Liver (tissue), 9 donors: ENCODE data around the gene HACL1. TPM values are rescaled to one million over a fixed set of nuclear protein-coding genes. Genes with fewer than 3 reads are reported as not detected.

Experiments
- DNase-seq: peaks from one replicate; pipeline ENCODE4 v3.0.0-alpha.2; 2017; ENCODE audit warnings: low spot score
- H3K27ac ChIP-seq, 2 donors: one replicate each; pipeline ENCODE4 v1.7.0; 2013; ENCODE audit warnings: inconsistent platforms in 2 of 2, low read length in 2 of 2, control low read depth in 1 of 2, low read depth in 1 of 2, mild to moderate bottlenecking in 1 of 2
- H3K27me3 ChIP-seq, 4 donors: one replicate each; pipeline versions ENCODE4 v1.6.1 to v1.7.0; 2013; ENCODE audit warnings: low read length in 3 of 4, inconsistent platforms in 1 of 4, mild to moderate bottlenecking in 1 of 4, moderate library complexity in 1 of 4; ENCODE audit not compliant: control insufficient read depth in 4 of 4, insufficient read depth in 4 of 4
- H3K36me3 ChIP-seq, 4 donors: one replicate each; pipeline versions ENCODE4 v1.6.1 to v1.7.0; 2013; ENCODE audit warnings: low read length in 3 of 4, mild to moderate bottlenecking in 3 of 4, low read depth in 1 of 4, moderate library complexity in 1 of 4; ENCODE audit not compliant: control insufficient read depth in 4 of 4, insufficient read depth in 3 of 4
- H3K4me1 ChIP-seq, 4 donors: one replicate each; pipeline versions ENCODE4 v1.6.1 to v1.7.0; 2013; ENCODE audit warnings: low read length in 3 of 4, mild to moderate bottlenecking in 3 of 4, moderate library complexity in 1 of 4; ENCODE audit not compliant: control insufficient read depth in 4 of 4, insufficient read depth in 4 of 4
- H3K4me3 ChIP-seq, 3 donors: one replicate each; pipeline versions ENCODE4 v1.6.1 to v1.7.0; 2013; ENCODE audit warnings: low read length in 3 of 3, control low read depth in 1 of 3, low read depth in 1 of 3, mild to moderate bottlenecking in 1 of 3
- H3K9ac ChIP-seq, 2 donors: one replicate each; pipeline ENCODE4 v1.7.0; 2013; ENCODE audit warnings: low read length in 2 of 2, mild to moderate bottlenecking in 2 of 2, moderate library complexity in 2 of 2, control low read depth in 1 of 2, low read depth in 1 of 2
- H3K9me3 ChIP-seq, 4 donors: one replicate each; pipeline versions ENCODE4 v1.6.1 to v1.7.0; 2013; ENCODE audit warnings: low read length in 3 of 4; ENCODE audit not compliant: control insufficient read depth in 4 of 4
- CTCF ChIP-seq: fragments of 150-350 bp; IDR thresholded peaks from 2 replicates; pipeline ENCODE4 v1.5.1; 2017; ENCODE audit warnings: improper control_type of control experiment, low read depth, low read length; ENCODE audit not compliant: missing input control
- EGR1 ChIP-seq, 2 donors: IDR thresholded peaks; 2 replicates each; pipeline ENCODE4 v1.6.1; 2016 to 2018; ENCODE audit warnings: antibody characterized with exemption in 2 of 2, low read depth in 2 of 2
- FOXA1 ChIP-seq: IDR thresholded peaks from 2 replicates; pipeline ENCODE4 v1.6.1; 2016; ENCODE audit warnings: antibody characterized with exemption
- FOXA2 ChIP-seq: IDR thresholded peaks from 2 replicates; pipeline ENCODE4 v1.6.1; 2016; ENCODE audit warnings: antibody characterized with exemption
- GABPA ChIP-seq, 2 donors: IDR thresholded peaks in 1 of 2; conservative IDR thresholded peaks in 1 of 2; 2 replicates each; pipeline ENCODE4 v1.6.1; 2016; ENCODE audit warnings: antibody characterized with exemption in 2 of 2, mild to moderate bottlenecking in 1 of 2, moderate library complexity in 1 of 2
- HNF4A ChIP-seq, 2 donors: conservative IDR thresholded peaks; 2 replicates each; pipeline ENCODE4 v1.6.1; 2016; ENCODE audit warnings: antibody characterized with exemption in 2 of 2, mild to moderate bottlenecking in 2 of 2
- HNF4G ChIP-seq: IDR thresholded peaks from 2 replicates; pipeline ENCODE4 v1.6.1; 2016; ENCODE audit warnings: antibody characterized with exemption
- JUND ChIP-seq, 2 donors: IDR thresholded peaks; 2 replicates each; pipeline ENCODE4 v1.6.1; 2016; ENCODE audit warnings: antibody characterized with exemption in 2 of 2
- MAX ChIP-seq: IDR thresholded peaks from 2 replicates; pipeline ENCODE4 v1.6.1; 2016; ENCODE audit warnings: antibody characterized with exemption
- NR2F2 ChIP-seq: IDR thresholded peaks from 2 replicates; pipeline ENCODE4 v1.6.1; 2016; ENCODE audit warnings: antibody characterized with exemption
- RAD21 ChIP-seq, 2 donors: IDR thresholded peaks; 2 replicates each; pipeline ENCODE4 v1.6.1; 2016; ENCODE audit warnings: antibody characterized with exemption in 2 of 2, mild to moderate bottlenecking in 2 of 2
- REST ChIP-seq: IDR thresholded peaks from 2 replicates; pipeline ENCODE4 v1.6.1; 2016; ENCODE audit warnings: antibody characterized with exemption, mild to moderate bottlenecking
- RXRA ChIP-seq, 2 donors: IDR thresholded peaks; 2 replicates each; pipeline ENCODE4 v1.6.1; 2017 to 2018; ENCODE audit warnings: antibody characterized with exemption in 2 of 2, mild to moderate bottlenecking in 1 of 2
- SP1 ChIP-seq: IDR thresholded peaks from 2 replicates; pipeline ENCODE4 v1.6.1; 2018; ENCODE audit warnings: antibody characterized with exemption, mild to moderate bottlenecking
- TAF1 ChIP-seq: conservative IDR thresholded peaks from 2 replicates; pipeline ENCODE4 v1.6.1; 2016; ENCODE audit warnings: antibody characterized with exemption, mild to moderate bottlenecking
- YY1 ChIP-seq: IDR thresholded peaks from 2 replicates; pipeline ENCODE4 v1.6.1; 2016; ENCODE audit warnings: antibody characterized with exemption, mild to moderate bottlenecking
- ZBTB33 ChIP-seq: IDR thresholded peaks from 2 replicates; pipeline ENCODE4 v1.6.1; 2016; ENCODE audit warnings: antibody characterized with exemption
- WGBS: extraction: QIAGEN DNeasy Blood & Tissue Kit; methylation state at CpG from one replicate; pipeline ENCODE4 v1.1.7; 2013; 5-methylcytosine and 5-hydroxymethylcytosine counted together
- polyA plus RNA-seq, 2 donors: library from polyadenylated mRNA; stranded (reverse) in 1 of 2; unstranded in 1 of 2; fragments of 200-250 nt in 1 of 2; fragments of >200 nt in 1 of 2; fragmentation: Nextera tagmentation in 1 of 2; extraction: Ambion mirVana in 1 of 2; gene quantifications; one replicate each; pipeline versions ENCODE4 v1.2.1 to v1.2.3, GENCODE V29; 2013 to 2015
- total RNA-seq, 2 donors: library from RNA; depleted of rRNA; stranded (reverse); fragments of >200 nt; gene quantifications; one replicate each; pipeline ENCODE4 v1.2.3, GENCODE V29; 2014
- TF ChIP-seq, protein P1 (sequence below): IDR thresholded peaks from 2 replicates; pipeline ENCODE4 v1.6.1; 2016; ENCODE audit warnings: antibody characterized with exemption
- donor health status: healthy.
- donor health status: healthy.
- donor health status: healthy.
- donor health status: healthy.
- donor health status: healthy.

Gene HACL1
- total and polyA plus RNA-seq, 4 donors = 13.4 to 46.9 (median 32.2) TPM

DNA sequence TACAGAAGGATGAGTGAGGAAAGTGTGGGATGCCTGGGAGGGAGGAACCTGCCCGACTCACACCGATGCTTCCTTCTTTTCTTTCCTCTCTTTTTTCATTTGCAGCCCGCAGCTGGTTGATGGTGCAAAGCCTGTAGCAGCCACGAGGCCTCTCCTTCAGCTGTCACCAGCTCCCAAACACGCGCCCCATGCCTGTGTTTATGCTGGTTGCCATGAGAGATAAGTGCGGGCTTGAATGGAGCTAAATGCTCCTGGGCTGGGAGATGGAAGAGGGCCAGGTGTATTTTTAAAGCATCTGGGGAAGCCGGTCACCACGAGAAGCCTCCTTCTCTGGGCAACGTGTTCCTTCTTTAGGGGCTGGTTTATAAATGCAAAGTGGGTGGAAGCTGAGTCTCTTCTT, 89.2 kb downstream of the HACL1 start:
- TF ChIP-seq NR2F2 (no peak), REST (no peak), TAF1 (no peak), ZBTB33 (no peak)
- TF ChIP-seq, protein P1, sequence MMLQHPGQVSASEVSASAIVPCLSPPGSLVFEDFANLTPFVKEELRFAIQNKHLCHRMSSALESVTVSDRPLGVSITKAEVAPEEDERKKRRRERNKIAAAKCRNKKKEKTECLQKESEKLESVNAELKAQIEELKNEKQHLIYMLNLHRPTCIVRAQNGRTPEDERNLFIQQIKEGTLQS = no peak
- no peak overlapping the region for H3K27ac ChIP-seq
- no peak for DNase-seq
- H3K36me3 ChIP-seq = no peaks in the 10 kb centered on the region
- 74% methylated on average over 10 of the region's 10 CpGs for WGBS
- no peaks in the 10 kb centered on the region for H3K27me3 ChIP-seq
- no peak overlapping the region for H3K4me3 ChIP-seq
- H3K9ac ChIP-seq = no peak overlapping the region
- H3K4me1 ChIP-seq = no peaks in the 10 kb centered on the region
- no peaks in the 10 kb centered on the region for H3K9me3 ChIP-seq

GRCh38 chr3:15511156-15511555, 90.2 kb downstream of the HACL1 start:
- no peak overlapping the region for H3K27ac ChIP-seq
- no peak overlapping the region for H3K9ac ChIP-seq
- TF ChIP-seq FOXA2 (no peak), NR2F2 (no peak), ZBTB33 (no peak), CTCF (no peak), REST (no peak), YY1 (no peak), MAX (no peak), TAF1 (no peak), FOXA1 (no peak), JUND (IDR thresholded peaks at IDR 0.05) (no peak), RXRA (IDR thresholded peaks at IDR 0.05) (no peak), GABPA (IDR thresholded peaks at IDR 0.05 in 1 of 2, conservative IDR thresholded peaks at IDR 0.05 in 1 of 2) (no peak), HNF4A (conservative IDR thresholded peaks at IDR 0.05) (no peak), EGR1 (IDR thresholded peaks at IDR 0.05; ENCODE audit: low read depth in 2 of 2) (no peak), RAD21 (IDR thresholded peaks at IDR 0.05) (no peak), SP1 (no peak), HNF4G (no peak)
- TF ChIP-seq, protein P1 = no peak
- no peaks in the 10 kb centered on the region for H3K4me1 ChIP-seq
- DNase-seq = no peak
- no peaks in the 10 kb centered on the region for H3K36me3 ChIP-seq
- no peaks in the 10 kb centered on the region for H3K9me3 ChIP-seq
- WGBS = 97% methylated on average over 3 of the region's 3 CpGs
- no peak overlapping the region for H3K4me3 ChIP-seq
- H3K27me3 ChIP-seq = no peaks in the 10 kb centered on the region
